HepG2 (cell line): Measurements from ENCODE around the gene ADRA1B. TPM values are rescaled to one million over a fixed set of nuclear protein-coding genes. Genes with fewer than 3 reads are reported as not detected.

Source experiments
- ATAC-seq: fragments of 200-7000 bp; cut with Tn5 transposase; 3 replicates; pipeline ENCODE4 v1.9.1; 2020; ENCODE audit warnings: mild to moderate bottlenecking, moderate library complexity
- BruUV-seq: library from RNA; stranded (reverse); fragments of 400-500 nt; replicated peaks from 2 replicates; lab custom pipeline; 2021; lab: Mats Ljungman, UMichigan
- CTCF ChIA-PET: fragments of 300-600 bp; formaldehyde crosslinking; extraction: SDS; loops from one replicate; lab custom pipeline; 2021; ENCODE audit warnings: low total read pairs, inconsistent platforms, low intra/inter-chr PET ratio; lab: Yijun Ruan, JAX
- POLR2A ChIA-PET: fragments of 350-600 bp; sonication (Branson Sonifier 250); formaldehyde crosslinking; loops from one replicate; lab custom pipeline; 2020; ENCODE audit warnings: antibody characterized with exemption, inconsistent platforms; lab: Yijun Ruan, JAX
- DNase-seq: peaks from one replicate; pipeline ENCODE4 v3.0.0-alpha.2; 2015; ENCODE audit warnings: low spot score
- FAIRE-seq: peaks from 3 replicates; lab custom pipeline; 2011; peaks lifted over from hg19 to GRCh38; lab: Jason Lieb, UNC
- H2AFZ ChIP-seq: one replicate; pipeline ENCODE4 v1.6.1; 2011; ENCODE audit warnings: low read length, inconsistent platforms
- H3K27ac ChIP-seq: fragments of 300-600 bp; 3 replicates; pipeline ENCODE4 v1.8.0; 2011; ENCODE audit warnings: mixed run types, mild to moderate bottlenecking, mixed read lengths, low read length, inconsistent platforms; ENCODE audit not compliant: insufficient read depth; ENCODE audit errors: extremely low read length
- H3K27me3 ChIP-seq, 2 experiments: fragments of 200-600 bp in 1 of 2; 2 replicates in 1 of 2; 3 replicates in 1 of 2; pipeline versions ENCODE4 v1.6.0 to v1.8.0; 2011; ENCODE audit warnings: low read length in 2 of 2, mild to moderate bottlenecking in 2 of 2, moderate library complexity in 2 of 2, inconsistent platforms in 1 of 2; ENCODE audit not compliant: insufficient read depth in 2 of 2, control insufficient read depth in 1 of 2
- H3K36me3 ChIP-seq, 2 experiments: fragments of 200-600 bp in 1 of 2; replicated peaks in 1 of 2; 2 replicates in 1 of 2; 3 replicates in 1 of 2; pipeline versions ENCODE4 v1.5.1 to v1.8.0; 2011; ENCODE audit warnings: low read length in 2 of 2, inconsistent platforms in 1 of 2; ENCODE audit not compliant: insufficient read depth in 2 of 2, control insufficient read depth in 1 of 2
- H3K4me1 ChIP-seq: 2 replicates; pipeline ENCODE4 v1.5.1; 2012; ENCODE audit warnings: low read length, inconsistent platforms; ENCODE audit not compliant: insufficient read depth
- H3K4me2 ChIP-seq: 2 replicates; pipeline ENCODE4 v1.6.0; 2011; ENCODE audit warnings: low read depth, low read length, inconsistent platforms
- H3K4me3 ChIP-seq, 3 experiments: fragments of 200-600 bp in 1 of 3; sonication (generic), shearing (Covaris generic) in 1 of 3; replicated peaks in 1 of 3; 2 replicates each; pipeline ENCODE4 v1.5.1; 2011 to 2016; ENCODE audit warnings: low read length in 3 of 3, inconsistent platforms in 2 of 3, low read depth in 2 of 3, mild to moderate bottlenecking in 2 of 3, control low read depth in 1 of 3, mixed read lengths in 1 of 3; ENCODE audit not compliant: insufficient read depth in 1 of 3
- H3K79me2 ChIP-seq: one replicate; pipeline ENCODE4 v1.6.1; 2011; ENCODE audit warnings: low read length, inconsistent platforms; ENCODE audit not compliant: insufficient read depth
- H3K9ac ChIP-seq: 2 replicates; pipeline ENCODE4 v1.6.0; 2011; ENCODE audit warnings: mild to moderate bottlenecking, low read depth, low read length, inconsistent platforms; ENCODE audit not compliant: insufficient read depth
- H3K9me3 ChIP-seq: 2 replicates; pipeline ENCODE4 v1.5.1; 2012; ENCODE audit warnings: mild to moderate bottlenecking, low read length
- H4K20me1 ChIP-seq: 2 replicates; pipeline ENCODE4 v1.6.0; 2011; ENCODE audit warnings: inconsistent platforms, mild to moderate bottlenecking, low read length, moderate library complexity; ENCODE audit not compliant: insufficient read depth
- ATF4 ChIP-seq, 2 experiments: fragments of 450-650 bp in 1 of 2; sonication (generic) in 1 of 2; formaldehyde crosslinking; IDR thresholded peaks; 2 replicates each; pipeline versions ENCODE4 v1.5.0 to v1.8.0; 2020 to 2022; ENCODE audit warnings: mild to moderate bottlenecking in 1 of 2, missing genetic modification reagents in 1 of 2
- GZF1 ChIP-seq: sonication (generic); formaldehyde crosslinking; IDR thresholded peaks from 2 replicates; pipeline ENCODE4 v1.5.1; 2020; ENCODE audit warnings: mild to moderate bottlenecking, missing genetic modification reagents
- HNF4G ChIP-seq, 2 experiments: sonication (generic) in 1 of 2; formaldehyde crosslinking in 1 of 2; IDR thresholded peaks; 2 replicates each; pipeline versions ENCODE4 v1.4.0 to v1.6.1; 2011 to 2020; ENCODE audit warnings: borderline replicate concordance in 2 of 2, low read depth in 2 of 2, mild to moderate bottlenecking in 2 of 2, low read length in 1 of 2, missing genetic modification reagents in 1 of 2, moderate library complexity in 1 of 2
- KDM6A ChIP-seq: IDR thresholded peaks from 2 replicates; pipeline ENCODE4 v1.6.1; 2016; ENCODE audit warnings: low read depth
- KLF12 ChIP-seq: sonication (generic); formaldehyde crosslinking; IDR thresholded peaks from 2 replicates; pipeline ENCODE4 v1.4.0; 2020; ENCODE audit warnings: missing genetic modification reagents, borderline replicate concordance
- KMT2B ChIP-seq: IDR thresholded peaks from 2 replicates; pipeline ENCODE4 v1.6.1; 2016; ENCODE audit warnings: missing genetic modification reagents, missing compliant biosample characterization
- MAFG ChIP-seq: sonication (generic); formaldehyde crosslinking; IDR thresholded peaks from 2 replicates; pipeline ENCODE4 v1.5.1; 2020; ENCODE audit warnings: mild to moderate bottlenecking, missing genetic modification reagents
- MED13 ChIP-seq: sonication (generic); formaldehyde crosslinking; IDR thresholded peaks from 2 replicates; pipeline ENCODE4 v1.5.0; 2020; ENCODE audit warnings: missing genetic modification reagents
- MIER3 ChIP-seq: IDR thresholded peaks from 2 replicates; pipeline ENCODE4 v1.6.1; 2016; ENCODE audit warnings: missing compliant biosample characterization, borderline replicate concordance
- NR0B2 ChIP-seq: sonication (generic); formaldehyde crosslinking; IDR thresholded peaks from 2 replicates; pipeline ENCODE4 v1.4.0; 2020; ENCODE audit warnings: mild to moderate bottlenecking, missing genetic modification reagents
- SRSF1 ChIP-seq: fragments of 200-400 bp; formaldehyde crosslinking; optimal IDR thresholded peaks from 2 replicates; pipeline ENCODE3; 2017; ENCODE audit warnings: mild to moderate bottlenecking, low read depth, low read length, moderate library complexity
- TOPORS ChIP-seq: sonication (generic); formaldehyde crosslinking; IDR thresholded peaks from 2 replicates; pipeline ENCODE4 v1.8.0; 2023; ENCODE audit warnings: mild to moderate bottlenecking, missing genetic modification reagents
- ZBTB7A ChIP-seq: sonication (generic); formaldehyde crosslinking; IDR thresholded peaks from 2 replicates; pipeline ENCODE4 v1.8.0; 2022; ENCODE audit warnings: mild to moderate bottlenecking, missing genetic modification reagents
- ZFP36L2 ChIP-seq: sonication (generic); formaldehyde crosslinking; IDR thresholded peaks from 2 replicates; pipeline ENCODE4 v1.4.0; 2020; ENCODE audit warnings: missing genetic modification reagents
- ZFP37 ChIP-seq: sonication (generic); formaldehyde crosslinking; IDR thresholded peaks from 2 replicates; pipeline ENCODE4 v1.4.0; 2020; ENCODE audit warnings: missing genetic modification reagents, borderline replicate concordance
- ZNF253 ChIP-seq: sonication (generic); formaldehyde crosslinking; IDR thresholded peaks from 2 replicates; pipeline ENCODE4 v1.8.0; 2022; ENCODE audit warnings: mild to moderate bottlenecking, missing genetic modification reagents, borderline replicate concordance
- ZNF501 ChIP-seq: sonication (generic); formaldehyde crosslinking; IDR thresholded peaks from 2 replicates; pipeline ENCODE4 v1.5.1; 2020; ENCODE audit warnings: mild to moderate bottlenecking, moderate library complexity, missing genetic modification reagents
- ZNF609 ChIP-seq: sonication (generic); formaldehyde crosslinking; IDR thresholded peaks from 2 replicates; pipeline ENCODE4 v1.4.0; 2020; ENCODE audit warnings: mild to moderate bottlenecking, missing genetic modification reagents, borderline replicate concordance
- WGBS: methylation state at CpG from one replicate; pipeline ENCODE4 v1.1.6; 2017; ENCODE audit warnings: low lambda C conversion rate; 5-methylcytosine and 5-hydroxymethylcytosine counted together
- in situ Hi-C: cut with HindIII; loops from 2 replicates; pipeline ENCODE4 v1.10.0; 2017; ENCODE audit warnings: low pct_unique_long_range_greater_than_20kb; ENCODE audit not compliant: extremely low pct_ligation_motif_present
- intact Hi-C: fragments of 100-400 bp; cut with micrococcal nuclease; formaldehyde crosslinking; loops from one replicate; pipeline ENCODE4 v1.10.0; 2022; ENCODE audit not compliant: unreplicated experiment
- polyA plus RNA-seq, 8 experiments: library from polyadenylated mRNA; depleted of rRNA in 3 of 8; stranded (reverse) in 7 of 8; unstranded in 1 of 8; fragments of >200 nt; fragmentation: Illumina TruSeq in 4 of 8; extraction: Trizol in 4 of 8; gene quantifications; 2 replicates each; pipeline versions ENCODE4 v1.2.1 to v1.2.3, GENCODE V29; 2011 to 2016; ENCODE audit warnings: low read depth in 4 of 8, missing spikeins in 1 of 8, mixed read lengths in 1 of 8; ENCODE audit not compliant: insufficient read depth in 1 of 8
- total RNA-seq, 5 experiments: library from RNA; depleted of rRNA; stranded (reverse); fragments of >200 nt; fragmentation: Illumina TruSeq; extraction: Trizol; gene quantifications; 2 replicates each; pipeline ENCODE4 v1.2.3, GENCODE V29; 2016; ENCODE audit warnings: low read depth in 1 of 5

The ADRA1B gene
- total and polyA plus RNA-seq, 2 of the 13 experiments (the other 11 are each of a cell fraction or from before 2014, with no cell fraction given) = not detected

GRCh38 chr5:159917994-159918393 lies 1.7 kb downstream of the ADRA1B start:
- FAIRE-seq (no peak), ATAC-seq (no peak), DNase-seq (no peak)
- no peak overlapping the region for H3K27ac ChIP-seq
- peaks cover 2 to 47% of the 10 kb centered on the region in 2 experiments; a peak in 4 of 5 replicates for H3K27me3 ChIP-seq
- no peak overlapping the region for H3K4me3 ChIP-seq
- no TSS peak for BruUV-seq
- H3K9me3 ChIP-seq = no peaks in the 10 kb centered on the region
- no peak overlapping the region for H3K9ac ChIP-seq
- no peaks in the 10 kb centered on the region for H3K79me2 ChIP-seq
- H3K4me2 ChIP-seq = no peak overlapping the region
- H3K4me1 ChIP-seq = no peaks in the 10 kb centered on the region
- H4K20me1 ChIP-seq = no peaks in the 10 kb centered on the region
- ChIA-PET POLR2A (no interaction called here), CTCF (no interaction called here)
- TF ChIP-seq KMT2B (CRISPR knock-in tag) (no peak), KLF12 (CRISPR knock-in tag) (no peak), SRSF1 (no peak), ZNF609 (CRISPR knock-in tag) (no peak), MAFG (CRISPR knock-in tag) (no peak), MIER3 (CRISPR knock-in tag) (no peak), HNF4G (IDR thresholded peaks at IDR 0.05; ENCODE audit: borderline replicate concordance, low read depth, low read length) (no peak), HNF4G (CRISPR knock-in tag; IDR thresholded peaks at IDR 0.05; ENCODE audit: borderline replicate concordance, low read depth) (no peak), GZF1 (CRISPR knock-in tag) (no peak), ZFP37 (CRISPR knock-in tag) (no peak), NR0B2 (no peak), ZFP36L2 (CRISPR knock-in tag) (no peak), ZNF253 (CRISPR knock-in tag) (no peak), TOPORS (no peak), MED13 (no peak), KDM6A (CRISPR knock-in tag) (no peak), ZBTB7A (CRISPR knock-in tag) (no peak), ATF4 (CRISPR knock-in tag; IDR thresholded peaks at IDR 0.05) (no peak), ZNF501 (CRISPR knock-in tag) (no peak)
- no peak overlapping the region for H2AFZ ChIP-seq
- H3K36me3 ChIP-seq = no peaks in the 10 kb centered on the region
- intact Hi-C loops = loop anchor here (10.0 kb wide), 1 partner anchor 403 kb away; no protein-coding TSS in a partner anchor
- in situ Hi-C loops = loop anchor here (10.0 kb wide), 1 partner anchor 473 kb away; no protein-coding TSS in a partner anchor
- WGBS = 33% methylated on average over 10 of the region's 10 CpGs
